NCI-H146 treated with DMSO at 0.1 percent for 48 hours (cell line): ENCODE measurements around the gene E2F7.

Experiments used
- DNase-seq: peaks from one replicate; lab custom pipeline; 2025; ENCODE audit not compliant: unreplicated experiment; lab: John Stamatoyannopoulos, UW

E2F7 gene

GRCh38 chr12:77064896-77065360 is 441 bp downstream of the E2F7 start:
- no peak for DNase-seq

GRCh38 chr12:77062846-77063461 is 2.4 kb downstream of the E2F7 start:
- no peak for DNase-seq

GRCh38 chr12:77062396-77062795 is 3.0 kb downstream of the E2F7 start:
- DNase-seq = no peak

GRCh38 chr12:77060883-77061240 is 4.5 kb downstream of the E2F7 start:
- DNase-seq = no peak

- no peak for DNase-seq
Measured at GRCh38 chr12:77060136-77060882, 5.1 kb downstream of the E2F7 start.

- DNase-seq = no peak
Measured at GRCh38 chr12:77058740-77059139, 6.6 kb downstream of the E2F7 start.

GRCh38 chr12:77054851-77055250 is 10.5 kb downstream of the E2F7 start:
- no peak for DNase-seq

GRCh38 chr12:77053259-77053658 is 12.1 kb downstream of the E2F7 start:
- DNase-seq = no peak

GRCh38 chr12:77049767-77050353 is 15.5 kb downstream of the E2F7 start:
- peak; percentile 69 for DNase-seq

GRCh38 chr12:77047341-77048109 is 17.8 kb downstream of the E2F7 start:
- no peak for DNase-seq

GRCh38 chr12:77046468-77046867 is 18.9 kb downstream of the E2F7 start:
- no peak for DNase-seq

- DNase-seq = no peak
Measured at GRCh38 chr12:77045183-77045582, 20.2 kb downstream of the E2F7 start.

GRCh38 chr12:77044721-77045120 is 20.6 kb downstream of the E2F7 start:
- no peak for DNase-seq

GRCh38 chr12:77042833-77043232 is 22.5 kb downstream of the E2F7 start:
- no peak for DNase-seq

GRCh38 chr12:77040231-77040630 is 25.1 kb downstream of the E2F7 start:
- DNase-seq = no peak

GRCh38 chr12:77035226-77035625 is 30.1 kb downstream of the E2F7 start:
- no peak for DNase-seq

GRCh38 chr12:77033658-77034536 is 31.5 kb downstream of the E2F7 start:
- DNase-seq = no peak

GRCh38 chr12:77032406-77032805 is 33.0 kb downstream of the E2F7 start:
- DNase-seq = no peak

GRCh38 chr12:77031745-77032144 is 33.6 kb downstream of the E2F7 start:
- DNase-seq = no peak

GRCh38 chr12:77025782-77026314 is 39.5 kb downstream of the E2F7 start:
- peak; percentile 89 for DNase-seq
